Measurements from ENCODE around the gene FAM131C. TPM values are rescaled to one million over a fixed set of nuclear protein-coding genes. Genes with fewer than 3 reads are reported as not detected.

Gene FAM131C
- total RNA-seq, 1 experiment from 2014 or later = 3.4 TPM

- no peaks in the 10 kb centered on the region for H3K9me3 ChIP-seq (ENCODE audit: control insufficient read depth, insufficient read depth, low read depth, low read length)
- H3K27ac ChIP-seq (ENCODE audit: low read length) = no peak overlapping the region
- ChIA-PET CTCF (interaction anchor here (0.6 to 1.3 kb wide), 3 partner anchors 12 to 813 kb away, joined by 3 read pairs; no protein-coding TSS in a partner anchor), POLR2A (no interaction called here)
- H3K4me1 ChIP-seq (ENCODE audit: control insufficient read depth, insufficient read depth, low read length) = peaks cover 11% of the 10 kb centered on the region
- no TSS peak for BruUV-seq (replicated peaks)
- H3K36me3 ChIP-seq (ENCODE audit: control insufficient read depth, insufficient read depth, low read length) = no peaks in the 10 kb centered on the region
- in situ Hi-C loops (cut with HindIII; ENCODE audit: low pct_unique_long_range_greater_than_20kb, low sequenced_read_pairs) (no loop called here), intact Hi-C loops (cut with micrococcal nuclease; ENCODE audit: unreplicated experiment) (no loop called here)
- ATAC-seq (no peak), DNase-seq (ENCODE audit: low read depth, low spot score) (no peak)
- no peak overlapping the region for H3K4me3 ChIP-seq (ENCODE audit: low read depth in 2 of 2, low read length in 2 of 2)
- no peak for TF ChIP-seq TCF7L2 (IDR thresholded peaks at IDR 0.05; ENCODE audit: low read depth, low read length)
- TF ChIP-seq SIN3A (IDR thresholded peaks at IDR 0.05; ENCODE audit: borderline replicate concordance, insufficient read depth, low read depth, low read length) = no peak
- TF ChIP-seq CTCF (IDR thresholded peaks at IDR 0.05) = no peak
- no peak for TF ChIP-seq POLR2AphosphoS5 (IDR thresholded peaks at IDR 0.05; ENCODE audit: low read depth, low read length)
- no peak for TF ChIP-seq REST (IDR thresholded peaks at IDR 0.05; ENCODE audit: insufficient read depth in 1 of 2, low read depth in 2 of 2, low read length in 1 of 2)
- H3K27me3 ChIP-seq (ENCODE audit: control insufficient read depth, insufficient read depth, low read length) = no peaks in the 10 kb centered on the region
Observed at GRCh38 chr1:16091296-16091695, 17.8 kb upstream of the FAM131C start.

GRCh38 chr1:16090076-16090826 is 16.8 kb upstream of the FAM131C start:
- Histone ChIP-seq H3K9me3 (ENCODE audit: control insufficient read depth, insufficient read depth, low read depth, low read length) (no peaks in the 10 kb centered on the region), H3K27ac (ENCODE audit: low read length) (no peak overlapping the region), H3K36me3 (ENCODE audit: control insufficient read depth, insufficient read depth, low read length) (no peaks in the 10 kb centered on the region), H3K27me3 (ENCODE audit: control insufficient read depth, insufficient read depth, low read length) (no peaks in the 10 kb centered on the region), H3K4me1 (ENCODE audit: control insufficient read depth, insufficient read depth, low read length) (peaks cover 11% of the 10 kb centered on the region), H3K4me3 (ENCODE audit: low read depth in 2 of 2, low read length in 2 of 2) (no peak overlapping the region)
- ATAC-seq = no peak
- intact Hi-C loops (cut with micrococcal nuclease; ENCODE audit: unreplicated experiment) = no loop called here
- POLR2A ChIA-PET = no interaction called here
- in situ Hi-C loops (cut with HindIII; ENCODE audit: low pct_unique_long_range_greater_than_20kb, low sequenced_read_pairs) = no loop called here
- TF ChIP-seq REST (IDR thresholded peaks at IDR 0.05; ENCODE audit: insufficient read depth in 1 of 2, low read depth in 2 of 2, low read length in 1 of 2) = no peak
- TF ChIP-seq POLR2AphosphoS5 (IDR thresholded peaks at IDR 0.05; ENCODE audit: low read depth, low read length) = no peak
- no peak for TF ChIP-seq CTCF (IDR thresholded peaks at IDR 0.05)
- no peak for TF ChIP-seq SIN3A (IDR thresholded peaks at IDR 0.05; ENCODE audit: borderline replicate concordance, insufficient read depth, low read depth, low read length)
- no peak for TF ChIP-seq TCF7L2 (IDR thresholded peaks at IDR 0.05; ENCODE audit: low read depth, low read length)
- DNase-seq (ENCODE audit: low read depth, low spot score) = no peak
- no TSS peak for BruUV-seq (replicated peaks)
- CTCF ChIA-PET = no interaction called here

Data from Panc1 (cell line).